Activated CD8-positive, alpha-beta memory T cell treated with anti-CD3 and anti-CD28 coated beads for 4 hours (primary cell): ENCODE results near the gene EXT2.
A peak's percentile ranks its signal among the peaks of the same experiment; 100 is the strongest.

Experiments
- DNase-seq, 2 donors: peaks; one replicate each; pipeline ENCODE4 v3.0.0-alpha.2; 2020; ENCODE audit warnings: low read depth in 2 of 2

The EXT2 gene

GRCh38 chr11:44085330-44085729, 10.1 kb upstream of the EXT2 start:
- DNase-seq, result no peak

- no peak for DNase-seq
These were observed 7.1 kb upstream of the EXT2 start for GRCh38 chr11:44088377-44088776.

GRCh38 chr11:44088871-44089270, 6.6 kb upstream of the EXT2 start:
- DNase-seq, result no peak

DNA sequence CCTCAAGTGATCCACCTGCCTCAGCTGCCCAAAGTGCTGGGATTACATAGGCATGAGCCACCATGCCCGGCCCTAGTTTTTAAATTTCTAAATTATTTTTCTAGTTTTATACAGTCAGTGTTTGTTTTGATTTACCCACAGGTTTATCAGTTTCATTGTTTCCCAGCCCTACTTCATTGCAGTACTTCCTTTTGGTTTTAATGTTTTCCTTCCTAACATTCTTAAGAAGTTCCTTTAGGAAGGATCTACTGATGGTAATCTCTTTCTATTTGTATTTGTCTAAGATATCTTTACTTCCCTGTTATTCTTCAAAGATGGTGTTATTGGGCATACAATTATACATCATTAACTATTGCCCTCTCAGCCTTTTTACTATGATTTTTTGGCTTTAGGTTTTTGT, 4.9 kb upstream of the EXT2 start:
- no peak for DNase-seq

GRCh38 chr11:44094260-44094868, 1.1 kb upstream of the EXT2 start:
- peak; percentile 55 to 56 for DNase-seq

DNA sequence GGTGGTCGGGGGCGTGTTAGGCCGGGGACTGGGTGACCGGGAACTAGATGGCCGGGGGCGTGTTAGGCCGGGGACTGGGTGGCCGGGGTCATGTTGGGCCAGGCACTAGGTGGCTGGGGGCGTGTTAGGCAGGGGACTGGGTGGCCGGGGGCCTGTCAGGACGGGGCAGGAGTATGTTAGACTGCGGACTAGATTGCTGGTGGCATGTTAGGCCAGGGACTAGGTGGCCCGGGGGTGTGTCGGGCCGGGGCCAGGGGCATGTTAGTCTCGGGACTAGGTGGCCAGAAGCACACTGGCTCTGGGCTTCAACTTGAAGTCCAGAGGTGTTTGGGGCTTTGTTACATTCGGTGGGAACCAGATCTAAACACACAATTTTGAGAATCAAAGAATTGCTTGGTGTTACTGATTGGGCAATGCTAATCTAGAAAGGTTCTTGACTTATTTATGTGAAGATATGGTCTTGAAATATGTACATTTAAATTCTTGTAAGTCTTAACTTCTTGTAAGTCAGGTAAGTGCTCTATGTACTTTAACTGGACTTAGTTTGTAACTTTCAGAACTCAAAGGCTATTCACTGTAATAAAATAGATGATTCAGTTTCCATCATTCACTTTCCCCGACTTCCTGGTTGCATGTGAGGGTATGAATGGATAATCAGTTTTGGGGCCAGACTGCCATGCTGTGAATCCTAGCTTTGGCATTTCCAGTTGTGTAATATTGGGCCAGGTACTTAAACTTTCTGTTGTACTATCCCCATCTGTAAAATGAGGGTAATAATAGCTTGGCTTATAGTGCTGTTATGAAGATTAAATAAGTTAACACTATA, 1.1 kb downstream of the EXT2 start:
- DNase-seq, result no peak

DNA sequence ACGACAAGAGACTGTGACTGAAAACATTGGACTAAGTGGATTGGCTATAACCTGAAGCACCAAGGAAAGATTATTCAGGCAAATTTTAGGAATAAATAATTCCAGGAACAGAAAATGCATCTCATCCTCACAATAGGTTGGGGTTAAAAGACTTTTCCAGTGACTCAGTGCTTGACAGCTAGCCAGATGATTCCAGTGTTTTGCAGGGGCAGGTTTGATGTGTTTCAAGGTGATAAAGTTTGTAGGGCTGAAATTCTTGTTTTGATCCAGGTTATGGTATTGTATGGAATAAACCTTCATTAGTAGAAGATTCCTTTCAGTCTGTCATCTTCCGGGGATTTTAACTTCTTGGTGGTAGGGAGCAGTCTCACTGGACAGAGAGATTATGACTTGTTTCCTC, 2.3 kb downstream of the EXT2 start:
- no peak for DNase-seq

- no peak for DNase-seq
These were observed 5.6 kb downstream of the EXT2 start for GRCh38 chr11:44101098-44101497.

GRCh38 chr11:44104481-44105294, 9.2 kb downstream of the EXT2 start:
- no peak for DNase-seq

DNA sequence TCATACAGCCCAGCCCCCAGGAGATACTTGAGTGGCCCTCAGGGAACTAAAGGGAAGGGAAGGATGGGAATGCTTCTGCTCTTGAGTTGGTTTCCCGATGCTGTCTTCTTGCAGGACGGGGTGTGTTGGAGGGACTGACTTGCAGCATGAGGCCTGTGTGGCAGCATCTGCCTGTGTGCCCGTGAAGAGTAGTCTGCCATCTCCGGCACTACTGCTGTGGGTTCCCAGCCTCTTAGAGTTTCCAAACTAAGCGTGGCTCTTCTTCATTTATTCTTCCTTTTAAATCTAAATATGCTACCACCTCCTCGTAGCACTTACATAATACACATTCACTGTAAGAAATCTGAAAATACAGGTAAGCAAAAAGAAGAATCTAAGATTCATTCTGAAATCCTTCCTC, 12.8 kb downstream of the EXT2 start:
- no peak for DNase-seq

DNA sequence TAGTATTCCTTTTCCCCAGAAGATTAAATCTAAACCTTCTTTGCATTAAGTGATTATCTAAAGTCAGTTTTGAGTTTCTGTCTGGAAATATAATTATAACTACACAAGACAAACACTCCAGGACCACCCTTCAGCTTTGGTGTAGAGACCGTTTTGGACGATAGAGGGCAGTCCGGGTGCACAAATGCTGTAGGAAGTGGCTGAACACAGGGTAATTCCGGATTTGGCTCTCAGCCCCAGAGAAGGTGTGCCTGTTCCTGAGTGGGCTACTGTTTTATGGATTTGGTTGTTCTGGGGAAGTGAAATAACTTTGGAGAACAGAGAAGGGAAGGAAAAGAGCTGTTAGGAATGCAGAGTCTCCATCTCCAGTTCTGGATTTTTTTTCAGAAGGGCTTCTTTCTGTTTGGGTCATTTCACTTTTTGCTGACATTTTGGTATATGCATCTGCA, 14.8 kb downstream of the EXT2 start:
- DNase-seq, result peak; percentile 22 to 24

GRCh38 chr11:44112091-44112821, 16.8 kb downstream of the EXT2 start:
- no peak for DNase-seq

DNA sequence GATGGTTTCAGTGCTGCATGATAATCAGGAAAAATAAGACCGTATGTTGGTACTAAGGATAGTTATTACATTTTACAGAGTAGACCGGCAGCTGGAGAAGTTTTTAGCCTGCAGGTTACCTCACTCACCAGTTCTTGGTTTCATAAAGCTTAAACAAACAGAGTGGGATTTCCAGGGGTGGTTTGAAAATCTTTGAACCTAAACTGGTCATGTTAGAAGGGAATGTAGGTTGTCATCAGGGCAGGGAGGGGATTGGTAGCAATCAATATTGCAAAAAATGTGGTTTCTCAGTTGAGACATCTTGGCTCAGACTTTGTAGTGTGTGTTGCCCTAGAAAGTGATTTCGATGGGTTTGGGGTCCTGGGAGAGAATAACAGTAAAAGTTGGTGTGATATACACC, 17.5 kb downstream of the EXT2 start:
- no peak for DNase-seq

DNA sequence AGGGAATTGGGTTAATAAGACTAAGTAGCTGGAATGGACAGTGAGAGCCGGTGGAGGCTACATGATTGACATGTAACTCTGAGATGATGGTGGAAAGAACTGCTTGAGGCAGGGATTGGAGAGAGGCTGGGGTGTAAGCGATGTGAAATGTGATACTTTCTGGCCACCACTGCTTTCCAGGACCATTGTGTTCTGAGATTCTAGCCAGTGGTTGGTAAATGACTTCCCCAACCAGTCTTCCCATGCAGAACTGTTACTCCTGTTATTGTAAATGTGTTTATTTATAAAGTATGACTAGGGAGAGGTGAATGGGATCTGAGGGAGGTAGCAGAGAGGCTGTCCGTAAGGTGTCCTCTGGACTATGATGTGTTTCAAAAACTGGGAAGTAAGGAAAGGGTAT, 18.1 kb downstream of the EXT2 start:
- no peak for DNase-seq

DNA sequence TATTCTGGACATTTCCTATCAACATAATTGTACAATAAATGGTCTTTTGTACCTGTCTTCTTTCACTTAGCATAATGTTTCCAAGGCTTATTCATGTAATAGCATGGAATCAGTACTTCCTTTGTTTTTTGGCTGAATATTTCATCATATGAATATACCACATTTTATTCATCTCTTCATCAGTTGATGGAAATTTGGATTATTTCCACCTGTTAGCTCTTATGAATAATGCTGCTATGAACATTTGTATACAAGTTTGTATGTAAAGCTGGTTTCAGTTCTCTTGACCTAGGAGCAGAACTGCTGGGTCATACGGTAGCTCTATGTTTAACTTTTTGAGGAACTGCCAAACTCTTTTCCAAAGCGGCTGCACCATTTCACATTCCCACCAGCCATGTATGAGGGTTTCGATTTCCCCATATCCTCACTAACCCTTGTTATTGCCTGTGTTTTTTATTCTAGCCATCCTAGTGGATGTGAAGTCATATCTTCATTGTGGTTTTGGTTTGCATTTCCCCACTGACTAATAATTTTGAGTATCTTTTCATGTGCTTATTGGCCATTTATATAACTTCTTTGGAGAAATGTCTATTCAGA, 20.9 kb downstream of the EXT2 start:
- no peak for DNase-seq

- DNase-seq, result no peak
These were observed 24.7 kb downstream of the EXT2 start for GRCh38 chr11:44120169-44120568.

DNA sequence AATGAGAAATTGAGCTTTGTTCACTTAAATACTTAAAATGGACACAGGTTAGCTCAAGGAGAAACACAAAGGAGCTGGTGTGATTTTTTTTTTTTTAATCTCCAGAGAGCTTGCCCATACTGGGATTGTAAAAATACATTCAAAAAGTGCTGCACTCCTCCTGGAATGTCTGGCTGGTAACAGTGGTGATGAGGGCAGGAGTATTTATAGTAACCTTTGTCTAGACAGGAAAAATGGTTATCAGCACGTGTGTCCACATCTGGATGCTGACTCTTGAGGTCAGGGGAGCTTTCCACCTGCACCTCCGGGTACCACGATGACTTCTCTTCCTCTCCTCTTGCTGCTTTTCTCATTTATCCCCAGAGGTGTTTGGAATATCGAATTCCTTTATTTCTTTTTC, 30.1 kb downstream of the EXT2 start:
- DNase-seq, result no peak

GRCh38 chr11:44126304-44126703, 30.8 kb downstream of the EXT2 start:
- DNase-seq, result no peak

DNA sequence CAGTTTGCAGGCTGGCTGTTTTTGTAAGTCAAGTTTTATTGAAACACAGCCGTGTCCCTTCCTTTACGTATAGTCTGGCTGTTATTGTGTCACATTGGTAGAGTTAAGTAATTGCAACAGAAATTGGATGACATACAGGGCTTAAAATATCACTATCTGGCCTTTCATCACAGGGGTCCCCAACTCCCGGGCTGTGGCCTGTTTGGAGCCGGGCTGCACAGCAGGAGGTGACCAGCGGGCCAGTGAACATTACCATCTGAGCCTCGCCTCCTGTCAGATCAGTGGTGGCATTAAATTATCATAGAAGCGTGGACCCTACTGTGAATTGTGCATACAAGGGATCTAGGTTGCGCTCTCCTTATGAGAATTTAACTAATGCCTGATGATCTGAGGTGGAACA, 31.7 kb downstream of the EXT2 start:
- DNase-seq, result no peak

- DNase-seq, result no peak
These were observed 33.3 kb downstream of the EXT2 start for GRCh38 chr11:44128729-44129128.

DNA sequence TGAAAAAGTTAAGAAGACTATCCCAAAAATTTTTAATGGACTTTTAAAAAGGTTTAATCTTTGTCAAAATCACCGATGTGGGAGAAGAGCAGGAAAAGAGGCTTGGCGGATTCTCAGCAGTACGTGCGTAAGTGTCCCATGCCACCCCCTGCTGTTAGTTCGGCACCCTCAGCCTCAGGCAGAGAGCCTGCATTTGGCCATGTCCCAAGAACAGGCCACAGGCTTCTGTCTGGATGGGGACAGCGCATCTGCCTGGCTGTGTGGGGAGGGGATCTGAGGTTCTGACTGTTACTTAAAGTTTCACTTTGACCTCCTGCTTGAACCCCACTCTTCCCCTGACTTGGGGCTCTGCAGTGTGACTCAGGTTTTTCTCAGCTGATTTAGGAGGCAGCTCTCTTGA, 35.3 kb downstream of the EXT2 start:
- DNase-seq, result no peak
